Chondrocyte (in vitro differentiated cells): ENCODE data around the gene CACNA1C. TPM values are rescaled to one million over a fixed set of nuclear protein-coding genes. Genes with fewer than 3 reads are reported as not detected.

Experiments used
- DNase-seq: peaks from one replicate; pipeline ENCODE4 v3.0.0; 2021; ENCODE audit warnings: mixed read lengths, low spot score
- H3K27ac Mint-ChIP-seq: one replicate; pipeline ENCODE4 v1.8.0; 2021; ENCODE audit warnings: mild to moderate bottlenecking, moderate library complexity, mixed read lengths; ENCODE audit not compliant: unreplicated experiment
- H3K27me3 Mint-ChIP-seq: 2 replicates; pipeline ENCODE4 v1.8.0; 2021; ENCODE audit warnings: low read depth, mixed read lengths
- H3K36me3 Mint-ChIP-seq: 2 replicates; pipeline ENCODE4 v1.8.0; 2021; ENCODE audit warnings: low read depth, mixed read lengths
- H3K4me1 Mint-ChIP-seq: 2 replicates; pipeline ENCODE4 v1.8.0; 2021; ENCODE audit warnings: low read depth, mild to moderate bottlenecking, mixed read lengths
- H3K4me3 Mint-ChIP-seq: one replicate; pipeline ENCODE4 v1.8.0; 2021; ENCODE audit warnings: mild to moderate bottlenecking, moderate library complexity, mixed read lengths; ENCODE audit not compliant: unreplicated experiment
- H3K9me3 Mint-ChIP-seq: 2 replicates; pipeline ENCODE4 v1.8.0; 2021; ENCODE audit warnings: low read depth, mixed read lengths
- total RNA-seq: library from RNA; stranded (reverse); gene quantifications from 3 replicates; pipeline ENCODE4 v1.2.1, GENCODE V29; 2021
- TF ChIP-seq, protein P1 (sequence below): fragments of 200-600 bp; sonication (generic); IDR thresholded peaks from 2 replicates; pipeline ENCODE4 v1.5.0; 2021; ENCODE audit warnings: antibody characterized with exemption, mild to moderate bottlenecking, moderate library complexity

CACNA1C gene
- total RNA-seq, 1 donor from 2014 or later, result 27.0 TPM

DNA sequence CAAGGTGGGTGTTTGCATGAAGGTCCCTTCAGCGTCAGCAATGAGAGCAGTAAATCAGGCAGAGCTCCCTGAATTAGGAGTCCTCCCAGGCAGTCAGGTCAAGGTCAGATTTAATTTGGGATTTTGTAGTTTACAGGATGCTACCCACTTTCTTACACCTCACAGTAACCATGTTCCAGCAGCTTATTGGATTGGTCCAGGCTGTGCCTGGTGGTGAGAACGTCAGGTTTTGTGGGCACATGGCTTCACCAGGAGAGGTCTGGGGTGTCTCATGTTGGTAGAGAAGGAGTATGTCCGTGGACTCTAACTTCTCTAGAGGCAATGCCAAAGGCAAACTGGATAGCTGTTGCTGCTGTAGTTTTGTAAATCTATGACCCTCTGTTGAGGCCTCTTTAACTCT is 158.3 kb downstream of the CACNA1C start:
- Mint-ChIP-seq H3K36me3 (peaks cover 7% of the 10 kb centered on the region), H3K4me3 (no peak overlapping the region), H3K27me3 (no peaks in the 10 kb centered on the region), H3K4me1 (peaks cover 18% of the 10 kb centered on the region), H3K27ac (no peak overlapping the region), H3K9me3 (no peaks in the 10 kb centered on the region)
- no peak for DNase-seq
- TF ChIP-seq, protein P1, sequence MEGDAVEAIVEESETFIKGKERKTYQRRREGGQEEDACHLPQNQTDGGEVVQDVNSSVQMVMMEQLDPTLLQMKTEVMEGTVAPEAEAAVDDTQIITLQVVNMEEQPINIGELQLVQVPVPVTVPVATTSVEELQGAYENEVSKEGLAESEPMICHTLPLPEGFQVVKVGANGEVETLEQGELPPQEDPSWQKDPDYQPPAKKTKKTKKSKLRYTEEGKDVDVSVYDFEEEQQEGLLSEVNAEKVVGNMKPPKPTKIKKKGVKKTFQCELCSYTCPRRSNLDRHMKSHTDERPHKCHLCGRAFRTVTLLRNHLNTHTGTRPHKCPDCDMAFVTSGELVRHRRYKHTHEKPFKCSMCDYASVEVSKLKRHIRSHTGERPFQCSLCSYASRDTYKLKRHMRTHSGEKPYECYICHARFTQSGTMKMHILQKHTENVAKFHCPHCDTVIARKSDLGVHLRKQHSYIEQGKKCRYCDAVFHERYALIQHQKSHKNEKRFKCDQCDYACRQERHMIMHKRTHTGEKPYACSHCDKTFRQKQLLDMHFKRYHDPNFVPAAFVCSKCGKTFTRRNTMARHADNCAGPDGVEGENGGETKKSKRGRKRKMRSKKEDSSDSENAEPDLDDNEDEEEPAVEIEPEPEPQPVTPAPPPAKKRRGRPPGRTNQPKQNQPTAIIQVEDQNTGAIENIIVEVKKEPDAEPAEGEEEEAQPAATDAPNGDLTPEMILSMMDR, result no peak

DNA sequence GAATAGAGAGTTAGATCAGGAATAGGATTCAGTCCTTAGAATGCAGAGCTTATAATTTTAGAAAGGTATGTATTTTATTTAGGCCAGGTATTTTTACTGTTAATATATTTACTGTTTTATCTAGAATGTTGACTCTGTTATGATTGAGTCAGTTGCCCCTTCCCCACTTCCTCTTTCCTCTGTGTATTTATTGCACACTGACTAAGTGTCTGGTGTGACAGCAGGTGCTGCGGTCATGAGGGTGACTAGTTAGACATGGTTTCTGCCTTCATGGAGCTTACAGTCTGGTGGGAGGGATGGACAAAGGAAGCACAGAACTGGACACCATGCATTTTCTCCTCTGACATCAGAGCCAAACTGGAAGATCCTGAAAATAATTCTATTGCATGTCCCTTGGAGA is 159.8 kb downstream of the CACNA1C start:
- no peak overlapping the region for H3K27ac Mint-ChIP-seq
- H3K36me3 Mint-ChIP-seq, result peaks cover 8% of the 10 kb centered on the region
- peaks cover 18% of the 10 kb centered on the region for H3K4me1 Mint-ChIP-seq
- no peaks in the 10 kb centered on the region for H3K9me3 Mint-ChIP-seq
- TF ChIP-seq, protein P1, result no peak
- no peaks in the 10 kb centered on the region for H3K27me3 Mint-ChIP-seq
- DNase-seq, result no peak
- no peak overlapping the region for H3K4me3 Mint-ChIP-seq

DNA sequence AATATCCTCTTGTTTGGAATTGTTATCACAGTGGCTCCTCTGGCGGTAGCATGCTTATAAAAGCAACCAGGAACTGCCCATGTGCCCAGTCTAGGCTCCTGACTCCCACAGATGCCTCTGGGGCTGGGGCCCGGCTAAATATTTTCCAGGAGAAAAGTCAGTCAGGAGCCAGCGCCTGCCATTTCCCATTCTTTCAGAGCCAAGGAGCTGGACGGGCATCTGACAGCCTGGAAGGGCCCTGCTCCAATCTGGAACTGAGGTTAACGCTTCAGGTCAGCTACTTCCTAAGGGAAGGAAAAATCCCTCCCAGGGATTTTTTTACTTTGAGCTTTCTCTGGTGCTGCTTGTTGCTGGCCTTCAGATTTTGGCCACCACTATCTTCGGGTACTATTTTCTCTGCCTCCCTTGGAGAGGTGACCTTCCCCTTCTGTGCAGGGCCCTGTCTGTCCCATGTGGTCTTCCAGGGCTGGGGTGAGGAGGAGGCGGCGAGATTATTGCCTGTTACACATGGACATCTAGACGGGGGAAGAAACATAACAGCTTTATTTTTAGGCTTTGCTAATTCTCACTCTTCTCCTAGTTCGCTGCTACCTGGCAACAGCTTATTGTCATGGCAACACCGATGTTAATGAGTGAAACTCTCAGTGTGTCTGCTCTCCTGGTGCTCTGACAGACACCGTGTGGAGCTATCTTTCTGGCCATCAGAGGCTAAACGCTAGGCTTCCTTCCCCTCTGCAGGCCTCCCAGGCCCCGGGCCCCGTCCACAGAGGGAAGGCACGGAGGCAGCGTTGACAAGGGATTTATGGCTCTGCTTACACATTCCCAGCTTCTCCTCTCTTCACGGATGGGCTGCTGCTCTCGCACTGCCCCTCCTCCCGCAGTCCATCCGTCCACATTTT is 160.4 kb downstream of the CACNA1C start:
- Mint-ChIP-seq H3K4me3 (no peak overlapping the region), H3K36me3 (peaks cover 8% of the 10 kb centered on the region), H3K27me3 (no peaks in the 10 kb centered on the region), H3K4me1 (peaks cover 18% of the 10 kb centered on the region), H3K27ac (no peak overlapping the region), H3K9me3 (no peaks in the 10 kb centered on the region)
- DNase-seq, result no peak
- TF ChIP-seq, protein P1, result no peak

DNA sequence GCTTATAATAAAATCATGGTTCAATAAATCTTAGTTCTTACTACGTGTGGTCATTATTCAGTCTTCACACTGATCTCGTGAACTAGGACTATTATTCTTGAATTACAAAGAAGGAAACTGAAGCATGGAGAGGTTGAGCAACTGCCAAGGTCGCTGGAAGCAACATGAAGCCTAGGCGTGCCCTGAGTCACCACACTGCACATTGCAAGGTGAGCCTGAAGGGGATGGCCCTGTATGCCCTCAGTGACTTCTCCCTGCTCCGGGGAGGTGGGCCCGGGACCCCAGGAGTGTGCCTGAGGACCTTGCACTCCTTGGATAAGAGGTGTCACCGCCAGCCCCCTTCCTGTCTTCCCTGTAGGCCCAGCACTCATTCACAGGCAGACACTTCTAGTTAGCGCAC is 161.6 kb downstream of the CACNA1C start:
- DNase-seq, result no peak
- Mint-ChIP-seq H3K4me1 (peaks cover 18% of the 10 kb centered on the region), H3K27me3 (no peaks in the 10 kb centered on the region), H3K4me3 (no peak overlapping the region), H3K27ac (no peak overlapping the region), H3K9me3 (no peaks in the 10 kb centered on the region), H3K36me3 (peaks cover 8% of the 10 kb centered on the region)
- TF ChIP-seq, protein P1, result no peak

DNA sequence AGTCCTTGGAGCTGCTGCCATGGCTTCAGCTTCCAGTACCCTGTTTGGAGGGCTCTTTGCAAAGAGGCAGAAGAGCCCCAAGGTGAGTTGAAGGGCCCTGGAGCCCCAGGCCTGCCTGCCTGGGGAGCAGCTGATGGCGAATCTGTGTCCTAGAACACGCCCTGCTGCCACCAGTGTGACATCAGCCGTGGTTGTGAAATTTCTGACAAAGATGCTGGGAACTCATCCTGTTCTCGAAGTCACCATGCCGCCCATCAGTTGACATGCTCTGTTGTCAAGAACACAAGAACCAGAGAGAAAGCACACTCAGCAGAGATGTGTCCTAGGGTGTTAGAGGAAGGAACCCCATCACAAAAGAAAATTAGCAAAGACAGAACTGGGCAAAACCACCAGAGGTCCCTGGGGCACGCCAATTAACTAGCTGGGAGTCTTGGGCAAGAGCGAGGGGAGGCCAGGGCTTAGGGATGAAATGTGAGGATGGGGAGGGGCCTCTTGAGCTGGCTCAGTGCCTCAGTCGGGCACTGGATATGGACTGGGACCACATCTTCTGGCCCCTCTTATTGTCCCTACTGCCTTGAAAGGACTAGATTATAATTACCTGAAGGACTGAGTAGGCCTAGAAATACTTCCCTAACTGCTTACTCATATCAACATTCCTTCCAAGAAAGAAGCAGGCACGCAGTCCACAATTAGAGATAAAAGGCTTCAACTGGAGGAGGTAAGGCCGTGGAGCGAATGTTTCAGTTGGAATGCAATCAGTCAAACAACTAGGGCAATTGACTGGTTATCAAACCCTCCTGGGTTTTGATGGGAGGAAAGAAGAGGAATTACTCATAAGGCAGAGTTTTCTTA is 163.1 kb downstream of the CACNA1C start:
- TF ChIP-seq, protein P1, result no peak
- Mint-ChIP-seq H3K27me3 (no peaks in the 10 kb centered on the region), H3K27ac (no peak overlapping the region), H3K36me3 (peaks cover 11% of the 10 kb centered on the region), H3K4me3 (no peak overlapping the region), H3K4me1 (peaks cover 11% of the 10 kb centered on the region), H3K9me3 (no peaks in the 10 kb centered on the region)
- DNase-seq, result no peak
